IPS-15b (cell line): ENCODE results near the gene CLNK.

Source experiments
- H3K27me3 ChIP-seq: one replicate; pipeline ENCODE4 v1.6.1; 2013; ENCODE audit warnings: low read length; ENCODE audit not compliant: control insufficient read depth, insufficient read depth
- H3K36me3 ChIP-seq: one replicate; pipeline ENCODE4 v1.6.1; 2013; ENCODE audit warnings: low read length; ENCODE audit not compliant: control insufficient read depth, insufficient read depth
- H3K4me1 ChIP-seq: one replicate; pipeline ENCODE4 v1.6.1; 2013; ENCODE audit warnings: mild to moderate bottlenecking, low read length; ENCODE audit not compliant: control insufficient read depth, insufficient read depth
- H3K4me3 ChIP-seq: one replicate; pipeline ENCODE4 v1.5.1; 2013; ENCODE audit warnings: low read depth, low read length
- H3K9ac ChIP-seq: one replicate; pipeline ENCODE4 v1.6.1; 2013; ENCODE audit warnings: low read depth, mild to moderate bottlenecking, low read length
- H3K9me3 ChIP-seq: one replicate; pipeline ENCODE4 v1.6.1; 2013; ENCODE audit warnings: mild to moderate bottlenecking, low read length; ENCODE audit not compliant: control insufficient read depth, insufficient read depth

CLNK gene

DNA sequence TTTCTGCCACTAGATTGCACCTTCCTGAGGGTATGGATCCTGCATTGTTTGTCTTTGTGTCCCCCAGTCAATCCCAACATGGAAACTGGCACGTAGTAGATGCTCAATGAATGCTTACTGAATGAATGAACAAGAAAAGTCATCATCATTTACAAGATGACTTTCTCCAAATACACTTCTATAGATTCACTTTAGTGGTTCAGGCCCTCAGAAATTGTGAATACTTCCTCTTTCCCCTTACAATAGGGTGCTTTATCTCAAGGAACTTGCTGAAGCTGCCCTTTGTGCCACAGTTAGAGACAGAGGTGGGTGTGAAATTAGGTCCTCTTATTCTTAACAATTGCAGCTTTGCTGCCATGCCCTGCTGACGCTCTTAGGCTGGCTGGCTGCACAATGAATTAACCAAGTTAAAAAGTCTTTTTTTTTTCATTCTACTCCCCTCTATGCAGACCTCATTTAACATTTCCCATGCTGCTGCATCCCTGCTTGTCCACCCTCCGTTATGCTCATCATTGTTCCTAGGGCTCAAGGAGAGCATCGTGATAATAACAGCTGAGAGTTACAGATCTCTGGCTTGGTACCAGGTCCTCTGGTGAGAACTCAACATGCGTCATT lies 119.3 kb downstream of the CLNK start:
- no peaks in the 10 kb centered on the region for H3K36me3 ChIP-seq
- H3K9ac ChIP-seq = no peak overlapping the region
- no peaks in the 10 kb centered on the region for H3K9me3 ChIP-seq
- H3K27me3 ChIP-seq = peaks cover 2% of the 10 kb centered on the region
- H3K4me3 ChIP-seq = no peak overlapping the region
- H3K4me1 ChIP-seq = no peaks in the 10 kb centered on the region

DNA sequence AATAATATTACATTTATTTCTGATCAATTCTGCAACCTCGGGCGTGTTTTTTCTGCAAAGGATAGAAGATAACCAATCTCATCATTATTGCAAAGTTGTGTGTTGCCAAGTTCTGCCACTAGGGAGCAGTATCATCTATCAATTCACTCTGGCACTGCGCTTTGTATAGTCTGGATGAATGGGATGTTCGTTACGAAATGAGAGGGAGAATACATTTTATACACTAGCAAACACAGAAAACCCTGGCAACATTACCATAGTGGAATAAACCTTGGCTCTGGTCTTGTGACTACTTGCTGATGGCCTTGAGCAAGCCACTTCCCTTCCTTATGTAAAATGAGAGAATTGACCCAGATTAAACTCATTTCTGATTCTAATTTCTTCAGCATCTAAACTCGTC lies 129.9 kb downstream of the CLNK start:
- Histone ChIP-seq H3K4me3 (no peak overlapping the region), H3K9ac (no peak overlapping the region), H3K9me3 (no peaks in the 10 kb centered on the region), H3K36me3 (no peaks in the 10 kb centered on the region), H3K4me1 (no peaks in the 10 kb centered on the region), H3K27me3 (no peaks in the 10 kb centered on the region)

DNA sequence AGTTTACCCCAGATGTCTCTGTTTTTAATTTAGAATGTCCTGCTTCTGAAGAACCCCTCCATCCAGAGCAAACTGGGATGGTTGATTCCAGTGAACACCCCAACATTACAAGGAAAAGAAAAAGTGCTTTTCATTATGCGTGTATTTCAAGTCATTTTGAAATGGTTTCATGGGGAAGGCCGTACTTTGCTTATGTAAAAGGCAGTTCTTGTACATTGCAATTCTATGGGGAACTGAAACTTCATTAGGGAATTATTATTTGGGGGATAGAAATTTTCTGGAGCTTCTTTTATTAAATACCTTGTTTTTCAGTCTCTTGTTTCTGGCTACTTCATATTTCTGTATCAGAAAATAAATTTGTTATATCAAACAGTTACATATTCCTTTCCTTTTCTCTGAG lies 130.4 kb downstream of the CLNK start:
- Histone ChIP-seq H3K9me3 (no peaks in the 10 kb centered on the region), H3K4me3 (no peak overlapping the region), H3K9ac (no peak overlapping the region), H3K4me1 (no peaks in the 10 kb centered on the region), H3K27me3 (no peaks in the 10 kb centered on the region), H3K36me3 (no peaks in the 10 kb centered on the region)

DNA sequence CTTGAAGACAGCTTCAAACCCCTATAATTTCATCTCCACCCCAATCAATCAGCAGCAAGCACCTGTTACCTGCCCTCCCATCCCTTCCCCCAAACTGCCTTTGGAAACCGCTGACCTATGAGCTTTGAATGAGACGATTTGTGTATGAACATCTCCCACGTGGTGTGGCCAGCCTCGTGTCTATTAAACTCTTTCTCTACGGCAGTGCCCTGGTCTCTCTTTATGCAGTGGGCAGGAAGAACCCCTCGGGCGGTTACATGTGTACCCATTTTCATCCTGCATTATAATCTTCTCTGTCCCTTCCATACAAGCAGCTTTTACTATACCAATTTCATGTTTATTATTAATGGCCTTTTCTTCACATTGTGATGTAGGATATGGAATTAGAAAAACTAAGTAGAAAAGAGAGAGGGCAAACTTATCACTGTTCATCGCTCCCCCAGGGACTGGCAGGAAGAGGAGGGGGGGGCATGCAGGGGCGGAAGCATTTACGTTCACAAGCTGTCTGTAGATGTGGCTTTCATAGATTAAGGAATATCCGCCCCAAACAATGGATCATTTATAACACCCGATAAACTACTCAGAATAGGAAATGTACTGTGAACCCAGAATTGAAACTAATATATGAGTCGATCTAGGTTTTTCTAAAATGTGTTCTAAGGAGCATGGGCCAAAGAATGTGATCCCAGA lies 131.8 kb downstream of the CLNK start:
- no peaks in the 10 kb centered on the region for H3K27me3 ChIP-seq
- H3K9ac ChIP-seq = no peak overlapping the region

DNA sequence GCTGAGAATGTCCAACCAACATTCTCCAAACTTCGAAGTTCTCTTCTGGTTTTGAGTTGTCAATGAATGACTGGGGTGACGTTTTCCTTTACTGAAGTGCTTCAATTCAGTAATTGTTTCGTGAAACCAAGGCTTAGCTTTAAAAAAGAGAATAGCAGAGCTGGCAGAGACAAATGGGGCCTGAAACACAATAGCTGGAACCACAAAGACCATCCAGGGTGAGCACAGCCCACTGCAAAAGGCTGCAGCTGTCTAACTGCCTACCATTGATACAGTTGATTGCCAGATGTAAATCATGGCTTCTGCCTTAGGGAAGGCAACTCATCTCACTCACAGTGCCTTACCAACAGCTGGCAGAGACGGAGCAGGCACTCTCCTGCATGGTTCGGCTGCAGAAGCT lies 148.7 kb downstream of the CLNK start:
- H3K36me3 ChIP-seq = no peaks in the 10 kb centered on the region
- no peaks in the 10 kb centered on the region for H3K9me3 ChIP-seq
- no peak overlapping the region for H3K4me3 ChIP-seq

More for the DNA sequence above, 131.8 kb downstream of the CLNK start:
- no peaks in the 10 kb centered on the region for H3K4me1 ChIP-seq
- no peaks in the 10 kb centered on the region for H3K9me3 ChIP-seq
- H3K4me3 ChIP-seq = no peak overlapping the region
- no peaks in the 10 kb centered on the region for H3K36me3 ChIP-seq

DNA sequence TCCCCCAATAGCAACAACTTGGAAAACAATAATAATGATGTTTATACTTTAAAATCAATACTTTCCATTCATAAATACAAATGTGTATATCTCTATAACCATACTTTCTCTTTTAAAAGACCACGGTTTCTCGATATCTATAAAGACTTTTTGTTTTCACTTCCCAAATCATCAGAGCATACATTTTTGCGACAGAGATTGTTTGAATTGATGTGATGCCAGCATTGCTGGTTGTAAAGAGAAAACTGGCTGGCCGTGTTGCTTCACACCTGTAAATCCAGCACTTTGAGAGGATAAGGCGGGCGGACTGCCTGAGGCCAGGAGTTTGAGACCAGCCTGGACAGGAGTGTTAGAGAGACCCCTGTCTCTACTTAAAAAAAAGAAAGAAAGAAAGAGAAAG lies 149.7 kb downstream of the CLNK start:
- Histone ChIP-seq H3K36me3 (no peaks in the 10 kb centered on the region), H3K27me3 (no peaks in the 10 kb centered on the region), H3K9ac (no peak overlapping the region), H3K4me3 (no peak overlapping the region), H3K4me1 (peaks cover 3% of the 10 kb centered on the region), H3K9me3 (no peaks in the 10 kb centered on the region)

More for the DNA sequence above, 148.7 kb downstream of the CLNK start:
- no peak overlapping the region for H3K9ac ChIP-seq
- H3K4me1 ChIP-seq = peaks cover 3% of the 10 kb centered on the region
- no peaks in the 10 kb centered on the region for H3K27me3 ChIP-seq

DNA sequence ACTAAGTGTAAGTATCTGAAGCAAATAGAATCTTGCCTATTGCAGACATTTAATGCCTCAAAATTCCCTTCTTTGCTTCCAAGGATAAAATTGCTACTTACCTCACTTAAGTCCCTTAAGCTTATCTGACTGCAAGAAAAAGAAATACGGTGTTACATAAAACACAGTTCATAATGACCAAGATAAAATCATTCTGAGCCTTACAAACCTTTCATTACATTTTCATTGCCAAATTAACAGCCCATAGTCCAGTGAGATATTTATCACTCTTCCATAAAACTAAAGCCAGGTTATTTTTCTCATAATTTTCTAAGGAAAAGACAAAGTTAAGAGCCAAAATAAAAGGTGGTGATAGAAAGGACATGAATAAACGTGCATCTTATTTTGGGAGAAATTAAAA lies 152.4 kb downstream of the CLNK start:
- H3K9me3 ChIP-seq = no peaks in the 10 kb centered on the region
- peaks cover 3% of the 10 kb centered on the region for H3K4me1 ChIP-seq
- H3K36me3 ChIP-seq = no peaks in the 10 kb centered on the region
- H3K9ac ChIP-seq = no peak overlapping the region
- no peak overlapping the region for H3K4me3 ChIP-seq
- H3K27me3 ChIP-seq = no peaks in the 10 kb centered on the region

DNA sequence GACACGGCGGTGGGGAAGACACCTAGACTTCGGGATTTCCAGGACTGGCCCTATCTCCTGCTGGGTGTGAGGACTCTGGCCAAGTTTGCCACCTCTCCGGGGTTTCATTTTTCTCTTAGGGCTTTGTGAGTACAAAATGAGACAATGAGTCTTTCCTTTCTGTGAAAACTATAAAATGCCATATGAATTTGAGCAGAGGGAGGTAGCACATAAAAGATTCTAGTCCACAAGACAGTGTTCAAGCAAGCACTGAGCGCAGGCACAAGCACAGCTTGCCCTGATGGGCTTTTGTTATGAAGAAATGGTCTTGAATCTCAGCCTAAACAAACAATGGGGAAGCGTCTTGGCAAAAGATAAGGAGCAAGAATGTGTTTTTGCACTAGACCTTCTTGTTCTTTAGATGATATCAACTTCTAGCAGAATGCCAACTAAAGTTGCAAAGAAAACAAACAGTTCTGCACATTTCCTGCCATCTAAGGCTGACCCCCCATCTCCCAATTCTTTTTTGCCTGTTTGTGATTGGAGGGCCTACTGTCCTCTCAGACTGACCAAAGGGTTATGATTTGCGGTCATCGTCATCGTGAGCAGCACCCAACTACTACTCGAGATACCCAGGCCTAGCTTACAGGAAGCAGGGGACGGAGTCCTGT lies 154.3 kb downstream of the CLNK start:
- Histone ChIP-seq H3K27me3 (no peaks in the 10 kb centered on the region), H3K4me3 (no peak overlapping the region), H3K9ac (no peak overlapping the region), H3K9me3 (no peaks in the 10 kb centered on the region), H3K4me1 (peaks cover 3% of the 10 kb centered on the region), H3K36me3 (no peaks in the 10 kb centered on the region)

DNA sequence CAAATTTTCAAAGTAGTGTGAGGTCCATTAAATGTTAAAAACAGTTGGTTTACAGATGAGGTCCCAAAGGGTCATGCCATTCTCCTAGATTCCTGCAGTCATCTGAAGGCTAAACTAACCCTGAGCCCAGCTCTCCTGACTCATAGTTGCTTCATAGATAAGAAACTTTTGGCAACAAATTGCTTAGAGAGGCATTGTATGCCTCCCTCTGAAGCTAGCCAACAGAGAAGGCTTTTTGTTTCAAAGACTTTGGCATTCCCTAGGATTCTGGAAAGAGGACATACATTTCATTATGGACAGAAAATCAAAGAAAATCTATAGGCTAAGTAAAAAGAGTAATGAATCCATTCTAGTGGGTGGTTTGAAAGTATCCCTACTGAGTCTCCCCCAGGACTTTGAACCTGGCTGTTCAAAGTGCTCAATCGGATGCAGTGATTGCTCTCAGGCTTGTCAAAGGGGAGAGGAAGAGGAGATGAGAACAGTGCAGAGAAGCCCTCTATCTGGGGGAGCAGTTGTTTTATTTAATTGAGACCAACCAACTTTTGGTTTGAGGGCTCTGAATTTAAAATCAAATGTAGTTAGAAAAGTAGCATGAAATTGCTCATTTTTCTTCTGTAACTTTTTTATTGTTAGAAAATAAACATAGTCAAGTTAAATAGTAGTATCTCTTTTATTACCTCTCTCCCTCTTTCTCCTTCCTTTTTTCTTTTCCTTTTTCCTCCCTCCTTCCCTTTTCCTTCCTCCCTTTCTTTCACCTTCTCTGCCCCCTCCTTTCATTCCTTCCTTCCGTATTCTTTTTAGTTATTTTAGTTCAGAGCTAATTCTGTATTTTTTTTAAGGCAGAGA lies 155.1 kb downstream of the CLNK start:
- Histone ChIP-seq H3K9me3 (no peaks in the 10 kb centered on the region), H3K27me3 (no peaks in the 10 kb centered on the region), H3K4me1 (peaks cover 3% of the 10 kb centered on the region), H3K36me3 (no peaks in the 10 kb centered on the region), H3K9ac (no peak overlapping the region), H3K4me3 (no peak overlapping the region)

DNA sequence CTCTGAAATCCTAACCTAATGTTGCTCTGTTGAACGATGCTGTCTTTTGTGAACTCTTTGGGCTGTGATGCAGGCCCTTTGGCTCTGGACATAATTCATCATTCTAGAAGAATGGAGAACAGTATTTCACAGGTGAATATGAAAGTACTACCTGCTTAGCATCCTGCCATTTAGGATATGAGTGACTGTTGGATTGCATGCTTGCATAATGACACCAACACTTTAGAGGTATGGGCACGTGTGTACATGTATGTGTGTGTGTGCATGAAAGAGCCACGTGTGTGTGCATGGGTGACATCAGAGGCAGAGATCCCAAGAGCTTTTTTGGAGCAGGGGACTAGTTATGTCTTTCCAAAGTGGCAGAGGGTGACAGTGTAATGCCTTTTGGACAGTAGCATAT lies 157.1 kb downstream of the CLNK start:
- H3K4me3 ChIP-seq = no peak overlapping the region
- no peaks in the 10 kb centered on the region for H3K27me3 ChIP-seq
- no peaks in the 10 kb centered on the region for H3K4me1 ChIP-seq
- H3K9me3 ChIP-seq = no peaks in the 10 kb centered on the region
- no peak overlapping the region for H3K9ac ChIP-seq
- H3K36me3 ChIP-seq = no peaks in the 10 kb centered on the region

DNA sequence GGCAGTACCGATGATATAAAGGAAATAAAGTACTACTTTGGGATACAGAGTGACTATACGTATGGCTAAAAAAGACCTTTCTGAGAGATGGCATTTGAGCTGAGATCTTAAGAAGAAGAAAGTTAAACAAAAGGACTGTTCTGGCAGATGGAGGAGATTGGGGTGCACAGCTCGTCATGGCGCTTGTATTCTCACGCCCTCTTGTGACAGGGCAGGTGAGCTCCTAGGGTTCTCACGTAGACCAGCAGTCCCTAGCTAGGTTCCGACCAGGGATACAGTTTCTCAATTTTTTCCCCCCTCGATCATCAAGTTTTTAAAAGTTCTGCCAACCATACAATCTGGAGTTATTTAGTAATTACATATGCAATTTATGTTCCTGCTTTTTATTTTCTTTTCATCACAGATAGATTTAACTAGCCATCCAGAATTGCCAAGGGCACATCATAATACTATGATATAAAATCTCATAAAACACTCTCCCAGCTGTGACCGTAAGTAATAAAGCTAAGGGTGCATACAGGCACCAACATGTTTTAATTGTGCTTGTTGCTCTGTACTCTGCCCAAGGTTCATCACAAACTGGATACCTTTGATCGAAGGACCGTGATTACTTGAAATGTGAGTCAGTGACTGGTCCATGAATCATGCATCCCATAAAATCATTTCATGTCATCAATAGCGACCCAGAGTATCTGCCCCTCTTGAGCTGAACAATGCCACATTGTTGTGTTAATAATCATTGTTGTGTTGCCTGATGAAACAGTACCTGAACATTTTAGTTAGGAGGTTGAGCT lies 157.9 kb downstream of the CLNK start:
- no peaks in the 10 kb centered on the region for H3K27me3 ChIP-seq
- no peak overlapping the region for H3K4me3 ChIP-seq
- no peaks in the 10 kb centered on the region for H3K4me1 ChIP-seq
- no peaks in the 10 kb centered on the region for H3K36me3 ChIP-seq
- no peak overlapping the region for H3K9ac ChIP-seq
- no peaks in the 10 kb centered on the region for H3K9me3 ChIP-seq
